Activated naive CD4-positive, alpha-beta T cell treated with anti-CD3 and anti-CD28 coated beads, Interleukin-2, amount 50 U/mL, for 24 hours (primary cell): ENCODE measurements around the gene KIF1A.

Experiments
- H3K27ac Mint-ChIP-seq: one replicate; pipeline ENCODE4 v1.8.0; 2021; ENCODE audit warnings: mild to moderate bottlenecking, mixed read lengths
- H3K27me3 Mint-ChIP-seq: one replicate; pipeline ENCODE4 v1.8.0; 2021; ENCODE audit warnings: mixed read lengths
- H3K36me3 Mint-ChIP-seq: one replicate; pipeline ENCODE4 v1.8.0; 2021; ENCODE audit warnings: mixed read lengths
- H3K4me1 Mint-ChIP-seq: one replicate; pipeline ENCODE4 v1.8.0; 2021; ENCODE audit warnings: mixed read lengths
- H3K4me3 Mint-ChIP-seq: one replicate; pipeline ENCODE4 v1.8.0; 2021; ENCODE audit warnings: mild to moderate bottlenecking, mixed read lengths
- H3K9me3 Mint-ChIP-seq: one replicate; pipeline ENCODE4 v1.8.0; 2021; ENCODE audit warnings: mixed read lengths

The KIF1A gene

DNA sequence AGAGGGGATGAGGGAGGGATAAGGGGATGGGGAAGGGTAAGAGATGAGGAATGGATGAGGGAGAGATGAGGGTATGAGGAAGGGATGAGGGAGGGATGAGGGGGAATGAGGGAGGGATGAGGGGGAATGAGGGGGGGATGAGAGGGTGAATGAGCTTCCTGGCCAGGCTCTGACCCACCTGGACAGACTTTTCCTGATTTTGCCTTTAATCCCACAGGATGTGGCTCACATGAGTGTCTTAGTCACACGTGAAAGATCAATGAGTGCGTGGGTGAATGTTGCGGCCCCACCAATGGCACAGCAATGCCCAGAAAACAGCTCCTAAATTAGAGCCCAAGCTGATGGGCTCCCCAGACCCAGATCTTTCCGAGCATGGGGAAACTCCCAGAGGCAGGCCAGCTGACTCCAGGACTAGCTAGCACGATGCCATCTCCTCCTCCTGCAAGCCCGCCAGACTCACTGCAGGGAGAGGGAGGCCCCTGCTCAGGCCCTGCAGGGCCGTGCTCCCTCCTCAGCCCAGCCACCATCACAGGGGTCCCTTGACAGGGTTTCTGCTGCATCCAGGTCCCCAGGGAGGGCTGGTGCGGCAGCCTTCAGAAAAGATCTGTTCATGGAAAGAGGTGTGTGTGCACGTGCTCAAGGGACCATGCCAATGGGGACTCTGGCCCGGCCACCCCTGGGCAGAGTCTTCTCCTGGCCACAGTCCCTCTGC lies 87.0 kb downstream of the KIF1A start:
- Mint-ChIP-seq H3K4me1 (no peaks in the 10 kb centered on the region), H3K4me3 (no peak overlapping the region), H3K27ac (no peak overlapping the region), H3K27me3 (no peaks in the 10 kb centered on the region), H3K36me3 (no peaks in the 10 kb centered on the region), H3K9me3 (no peaks in the 10 kb centered on the region)

DNA sequence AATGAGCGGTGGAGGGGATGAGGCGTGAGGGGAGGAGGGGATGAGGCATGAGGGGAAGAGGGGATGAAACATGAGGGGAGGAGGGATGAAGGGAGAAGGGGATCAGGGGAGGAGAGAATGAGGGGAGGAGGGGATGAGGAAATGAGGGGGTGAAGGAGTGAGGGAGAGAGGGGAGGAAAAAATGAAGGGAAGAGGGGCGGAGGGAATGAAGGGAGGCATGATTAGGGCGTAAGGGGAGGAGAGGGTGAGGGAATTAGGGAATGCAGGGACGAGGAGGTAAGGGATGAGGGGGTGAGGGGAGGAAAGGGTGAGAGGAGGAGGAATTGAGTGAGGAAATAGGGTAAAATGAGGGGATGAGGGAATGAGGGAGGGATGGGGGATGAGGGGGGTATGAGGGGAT lies 87.8 kb downstream of the KIF1A start:
- no peak overlapping the region for H3K27ac Mint-ChIP-seq
- H3K27me3 Mint-ChIP-seq = no peaks in the 10 kb centered on the region
- no peaks in the 10 kb centered on the region for H3K36me3 Mint-ChIP-seq
- no peak overlapping the region for H3K4me3 Mint-ChIP-seq
- H3K4me1 Mint-ChIP-seq = no peaks in the 10 kb centered on the region
- H3K9me3 Mint-ChIP-seq = no peaks in the 10 kb centered on the region

DNA sequence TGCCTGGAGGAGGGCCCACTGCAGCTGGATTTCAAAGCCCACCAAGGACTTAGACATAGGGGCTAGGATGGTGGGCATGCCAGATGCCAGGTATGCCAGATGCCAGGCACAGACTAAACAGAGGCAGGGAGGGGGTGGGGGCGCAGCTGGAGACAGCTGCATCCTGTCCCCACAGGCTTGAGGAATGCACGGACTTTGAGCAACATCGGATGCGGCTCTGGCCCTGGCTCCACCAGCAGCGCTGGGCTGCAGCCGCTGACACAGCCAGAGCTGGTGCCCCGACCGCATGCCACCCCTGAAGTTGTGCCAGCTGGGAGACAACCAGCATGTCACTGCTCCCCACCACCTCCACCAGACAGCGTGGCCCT lies 88.9 kb downstream of the KIF1A start:
- Mint-ChIP-seq H3K27ac (no peak overlapping the region), H3K4me1 (no peaks in the 10 kb centered on the region), H3K27me3 (no peaks in the 10 kb centered on the region), H3K9me3 (no peaks in the 10 kb centered on the region), H3K36me3 (no peaks in the 10 kb centered on the region), H3K4me3 (no peak overlapping the region)

DNA sequence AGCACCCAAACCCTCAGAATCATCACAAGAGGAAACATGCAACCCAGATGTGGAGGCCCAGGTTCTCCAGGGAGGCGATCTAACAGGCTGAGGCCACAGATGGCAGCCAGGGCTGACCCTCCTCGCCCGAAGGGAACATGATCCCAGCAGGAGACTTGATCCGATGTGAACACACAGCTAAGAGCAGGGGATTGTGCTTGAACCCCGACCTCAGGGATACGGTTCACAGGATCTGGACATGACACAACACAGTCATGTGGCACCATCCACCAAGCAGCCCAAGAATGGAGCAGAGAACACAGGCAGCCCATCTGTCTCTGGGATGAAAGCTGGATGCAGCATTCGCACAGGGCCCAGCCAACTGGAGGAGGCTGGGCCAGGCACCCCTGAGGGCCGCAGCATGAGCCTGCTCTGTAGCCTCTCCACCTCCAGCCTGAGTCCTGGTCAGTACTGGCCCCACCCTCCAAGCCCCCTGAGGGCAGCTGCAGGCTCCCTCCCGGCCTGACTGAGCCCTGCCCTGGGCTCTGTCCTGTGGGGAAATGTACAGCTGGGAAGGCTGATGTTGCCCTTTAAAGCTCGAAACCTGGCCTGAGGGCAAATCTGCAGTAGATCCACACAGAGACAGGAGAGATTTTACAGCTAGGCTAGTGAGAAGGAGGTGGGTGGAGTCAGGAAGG lies 89.4 kb downstream of the KIF1A start:
- Mint-ChIP-seq H3K4me3 (no peak overlapping the region), H3K27ac (no peak overlapping the region), H3K9me3 (no peaks in the 10 kb centered on the region), H3K4me1 (no peaks in the 10 kb centered on the region), H3K27me3 (no peaks in the 10 kb centered on the region), H3K36me3 (no peaks in the 10 kb centered on the region)

DNA sequence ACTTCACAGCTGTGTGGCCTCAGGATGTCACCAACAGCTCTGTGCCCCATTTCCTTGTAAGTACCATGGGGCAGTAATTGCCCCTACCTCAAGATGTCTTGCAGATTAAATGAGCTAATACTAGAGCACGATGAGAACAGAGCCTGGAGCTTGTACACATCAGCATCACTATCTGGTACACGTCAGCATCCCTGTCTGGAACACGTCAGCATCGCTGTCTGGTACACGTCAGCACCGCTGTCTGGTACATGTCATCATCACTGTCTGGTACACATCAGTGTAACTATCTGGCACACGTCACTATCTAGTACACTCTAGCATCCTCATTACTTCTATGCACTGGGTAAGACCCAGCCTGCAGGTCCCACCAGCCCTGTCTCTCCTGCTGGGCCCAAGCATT lies 91.2 kb downstream of the KIF1A start:
- Mint-ChIP-seq H3K4me1 (no peaks in the 10 kb centered on the region), H3K4me3 (no peak overlapping the region), H3K27ac (no peak overlapping the region), H3K27me3 (no peaks in the 10 kb centered on the region), H3K9me3 (no peaks in the 10 kb centered on the region), H3K36me3 (no peaks in the 10 kb centered on the region)

DNA sequence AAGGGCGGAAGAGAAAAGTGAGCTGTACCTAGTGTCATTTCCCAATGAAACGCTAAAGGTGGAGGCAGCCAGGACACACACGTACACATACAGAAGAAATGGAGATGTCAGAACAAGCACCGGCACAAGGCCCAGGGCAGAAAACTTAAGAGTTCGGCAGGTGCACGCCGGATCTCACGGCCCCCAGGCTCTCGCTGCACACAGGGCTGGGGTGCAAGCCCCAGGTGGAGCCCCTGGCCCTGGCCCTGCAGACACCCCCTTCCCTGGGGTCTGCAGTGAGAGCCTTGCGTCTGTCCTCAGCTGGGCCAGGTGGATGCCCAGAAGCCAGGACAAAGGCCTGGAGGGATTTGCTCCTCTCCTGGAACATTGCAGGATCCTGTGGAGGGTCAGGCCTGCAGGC lies 91.7 kb downstream of the KIF1A start:
- Mint-ChIP-seq H3K9me3 (no peaks in the 10 kb centered on the region), H3K36me3 (no peaks in the 10 kb centered on the region), H3K4me1 (no peaks in the 10 kb centered on the region), H3K4me3 (no peak overlapping the region), H3K27me3 (no peaks in the 10 kb centered on the region), H3K27ac (no peak overlapping the region)

DNA sequence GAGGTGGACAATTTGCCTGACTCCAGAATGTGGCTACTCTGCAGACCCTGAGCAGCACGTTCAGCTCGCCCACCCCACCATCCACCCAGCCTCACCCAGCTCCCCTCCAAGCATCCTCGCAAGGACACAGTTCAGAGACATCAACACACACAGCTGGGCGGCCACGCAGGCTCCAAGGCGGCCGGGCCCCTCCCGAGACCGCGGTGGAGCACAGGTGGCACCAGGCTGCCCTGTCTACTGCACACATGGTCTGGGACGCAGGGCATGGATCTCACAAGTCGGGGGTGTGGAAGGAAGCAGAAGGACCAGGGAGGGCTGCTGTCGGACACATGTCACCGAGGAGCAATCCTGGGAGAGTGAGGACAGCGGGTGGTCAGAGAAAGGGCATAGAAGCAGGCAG lies 92.1 kb downstream of the KIF1A start:
- no peak overlapping the region for H3K4me3 Mint-ChIP-seq
- H3K27ac Mint-ChIP-seq = no peak overlapping the region
- H3K9me3 Mint-ChIP-seq = no peaks in the 10 kb centered on the region
- no peaks in the 10 kb centered on the region for H3K4me1 Mint-ChIP-seq
- H3K27me3 Mint-ChIP-seq = no peaks in the 10 kb centered on the region
- no peaks in the 10 kb centered on the region for H3K36me3 Mint-ChIP-seq

DNA sequence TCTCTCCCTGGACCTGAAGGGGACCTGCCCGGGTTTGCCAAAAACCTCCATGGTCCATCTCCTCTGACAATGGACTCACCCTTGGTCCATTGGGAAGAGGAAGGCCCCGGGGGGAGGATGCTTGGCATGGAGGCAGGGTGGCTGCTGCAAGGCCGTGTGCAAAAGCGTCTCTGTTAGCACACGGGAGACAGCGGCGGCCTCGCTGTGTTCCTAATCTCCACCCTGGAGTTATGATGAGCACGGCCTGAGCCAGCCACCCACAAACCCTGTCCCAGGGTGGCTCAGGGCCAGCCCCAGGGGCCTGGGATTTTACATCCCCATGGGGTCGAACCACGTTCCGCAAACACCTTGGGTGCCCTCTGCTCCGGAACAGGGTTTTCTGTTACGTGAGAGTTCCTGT lies 92.6 kb downstream of the KIF1A start:
- no peaks in the 10 kb centered on the region for H3K36me3 Mint-ChIP-seq

DNA sequence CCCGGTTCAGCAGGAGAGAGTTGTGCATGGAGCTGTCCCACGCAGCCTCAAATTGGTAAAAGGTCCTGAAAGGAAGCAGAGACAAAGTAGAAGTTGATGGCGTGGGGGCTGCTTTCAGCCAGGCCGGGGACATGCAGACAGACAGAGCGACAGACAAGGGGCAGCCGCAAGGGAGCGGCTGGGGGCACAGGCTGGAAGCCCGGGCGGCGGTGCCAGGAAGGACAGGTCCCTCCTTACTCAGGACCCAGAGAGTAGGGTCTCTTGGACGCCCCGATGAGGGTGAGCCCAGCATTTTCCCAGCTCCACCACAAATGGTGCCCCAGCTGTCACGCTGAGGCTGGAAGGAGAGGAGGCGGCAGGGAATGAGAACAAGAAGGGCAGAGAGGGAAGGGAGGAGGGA lies 93.1 kb downstream of the KIF1A start:
- Mint-ChIP-seq H3K27me3 (no peaks in the 10 kb centered on the region), H3K4me3 (no peak overlapping the region), H3K27ac (no peak overlapping the region), H3K9me3 (no peaks in the 10 kb centered on the region), H3K36me3 (no peaks in the 10 kb centered on the region), H3K4me1 (no peaks in the 10 kb centered on the region)

More for the DNA sequence above, 92.6 kb downstream of the KIF1A start:
- Mint-ChIP-seq H3K9me3 (no peaks in the 10 kb centered on the region), H3K4me3 (no peak overlapping the region), H3K27ac (no peak overlapping the region), H3K4me1 (no peaks in the 10 kb centered on the region), H3K27me3 (no peaks in the 10 kb centered on the region)

DNA sequence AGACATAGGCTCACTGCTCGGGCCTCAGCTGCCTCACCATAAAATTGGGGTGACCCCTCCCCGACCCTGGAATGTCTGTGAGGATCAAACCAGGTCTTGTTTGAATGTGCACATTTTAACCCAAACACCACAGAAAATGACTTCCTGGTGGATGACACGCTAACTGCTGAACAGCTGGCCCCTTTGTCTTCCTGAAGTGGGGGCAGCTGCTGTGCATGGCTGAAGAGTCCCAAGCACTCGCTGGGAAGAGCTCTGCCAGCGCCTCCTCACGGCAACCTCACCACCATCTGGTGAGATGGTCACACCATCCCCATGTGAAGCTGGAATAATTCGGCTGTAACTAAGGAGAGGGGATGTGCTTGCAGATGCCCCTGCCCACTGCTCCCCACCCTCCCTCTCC lies 94.3 kb downstream of the KIF1A start:
- H3K27me3 Mint-ChIP-seq = no peaks in the 10 kb centered on the region
- no peak overlapping the region for H3K27ac Mint-ChIP-seq
- H3K4me1 Mint-ChIP-seq = no peaks in the 10 kb centered on the region
- H3K36me3 Mint-ChIP-seq = no peaks in the 10 kb centered on the region
- no peak overlapping the region for H3K4me3 Mint-ChIP-seq
- no peaks in the 10 kb centered on the region for H3K9me3 Mint-ChIP-seq

DNA sequence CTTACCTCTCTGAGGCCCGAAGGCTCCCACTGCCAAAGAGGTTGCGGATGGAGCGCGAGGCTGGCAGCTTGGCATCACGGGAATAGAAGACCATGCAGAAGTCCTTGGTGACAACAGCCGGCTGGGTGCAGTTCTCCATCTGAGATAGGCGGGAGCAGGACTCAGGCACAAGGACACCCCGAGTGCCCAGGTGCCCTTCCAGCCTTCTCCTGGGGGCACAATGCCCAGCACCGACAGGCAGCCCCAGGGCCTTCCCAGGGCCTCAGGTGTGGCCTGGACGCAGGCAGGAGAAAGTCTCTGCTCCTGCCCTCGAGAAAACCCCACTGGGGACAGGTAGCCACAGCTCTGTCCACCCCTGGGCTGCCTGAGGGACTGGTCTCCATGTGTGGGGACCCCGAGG lies 94.8 kb downstream of the KIF1A start:
- Mint-ChIP-seq H3K4me1 (no peaks in the 10 kb centered on the region), H3K27ac (no peak overlapping the region), H3K4me3 (no peak overlapping the region), H3K27me3 (no peaks in the 10 kb centered on the region), H3K36me3 (no peaks in the 10 kb centered on the region), H3K9me3 (no peaks in the 10 kb centered on the region)

DNA sequence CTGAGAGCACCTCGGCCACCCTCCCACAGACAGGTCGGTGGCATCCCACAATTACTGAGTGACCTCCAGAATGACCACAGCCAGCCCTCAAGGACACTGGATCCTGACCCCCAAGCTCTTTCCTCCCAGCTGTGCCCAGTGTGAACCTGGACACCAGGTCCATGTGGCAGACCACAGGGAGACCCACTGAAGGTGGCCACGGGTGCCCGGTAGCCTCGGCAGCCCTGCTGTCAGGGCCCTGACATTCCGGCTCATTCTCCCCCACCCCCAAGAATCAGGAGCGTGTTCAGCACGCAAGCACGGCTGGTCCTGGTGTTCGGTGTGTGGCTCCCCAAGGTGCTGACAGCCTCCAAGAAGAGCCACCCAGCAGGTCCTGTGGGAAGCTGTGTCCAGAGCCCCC lies 95.6 kb downstream of the KIF1A start:
- H3K4me3 Mint-ChIP-seq = no peak overlapping the region
- H3K9me3 Mint-ChIP-seq = no peaks in the 10 kb centered on the region
- H3K4me1 Mint-ChIP-seq = no peaks in the 10 kb centered on the region
- no peaks in the 10 kb centered on the region for H3K27me3 Mint-ChIP-seq
- H3K27ac Mint-ChIP-seq = no peak overlapping the region
- no peaks in the 10 kb centered on the region for H3K36me3 Mint-ChIP-seq

DNA sequence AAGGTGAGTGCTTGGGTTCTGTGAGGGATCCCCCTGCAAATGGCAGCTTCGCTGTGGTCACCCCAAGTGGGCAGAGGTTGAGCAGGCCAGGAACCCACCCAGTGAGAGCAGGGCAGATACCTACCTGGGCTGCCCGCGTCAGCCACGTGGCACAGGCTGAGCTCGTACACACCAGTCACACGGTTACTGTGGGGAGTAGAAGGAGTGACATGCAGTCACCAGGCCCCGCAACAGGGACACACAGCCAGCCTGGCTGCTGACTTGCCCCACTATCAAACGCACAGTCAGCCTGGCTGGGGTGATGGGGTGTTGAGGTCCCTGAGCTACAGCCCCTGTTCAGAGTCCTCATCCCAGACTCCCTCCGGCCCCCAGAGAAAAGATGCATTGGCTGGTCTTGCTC lies 96.2 kb downstream of the KIF1A start:
- Mint-ChIP-seq H3K27ac (peak overlapping the region; percentile 70), H3K4me1 (no peaks in the 10 kb centered on the region), H3K27me3 (no peaks in the 10 kb centered on the region), H3K4me3 (no peak overlapping the region), H3K36me3 (no peaks in the 10 kb centered on the region), H3K9me3 (no peaks in the 10 kb centered on the region)

DNA sequence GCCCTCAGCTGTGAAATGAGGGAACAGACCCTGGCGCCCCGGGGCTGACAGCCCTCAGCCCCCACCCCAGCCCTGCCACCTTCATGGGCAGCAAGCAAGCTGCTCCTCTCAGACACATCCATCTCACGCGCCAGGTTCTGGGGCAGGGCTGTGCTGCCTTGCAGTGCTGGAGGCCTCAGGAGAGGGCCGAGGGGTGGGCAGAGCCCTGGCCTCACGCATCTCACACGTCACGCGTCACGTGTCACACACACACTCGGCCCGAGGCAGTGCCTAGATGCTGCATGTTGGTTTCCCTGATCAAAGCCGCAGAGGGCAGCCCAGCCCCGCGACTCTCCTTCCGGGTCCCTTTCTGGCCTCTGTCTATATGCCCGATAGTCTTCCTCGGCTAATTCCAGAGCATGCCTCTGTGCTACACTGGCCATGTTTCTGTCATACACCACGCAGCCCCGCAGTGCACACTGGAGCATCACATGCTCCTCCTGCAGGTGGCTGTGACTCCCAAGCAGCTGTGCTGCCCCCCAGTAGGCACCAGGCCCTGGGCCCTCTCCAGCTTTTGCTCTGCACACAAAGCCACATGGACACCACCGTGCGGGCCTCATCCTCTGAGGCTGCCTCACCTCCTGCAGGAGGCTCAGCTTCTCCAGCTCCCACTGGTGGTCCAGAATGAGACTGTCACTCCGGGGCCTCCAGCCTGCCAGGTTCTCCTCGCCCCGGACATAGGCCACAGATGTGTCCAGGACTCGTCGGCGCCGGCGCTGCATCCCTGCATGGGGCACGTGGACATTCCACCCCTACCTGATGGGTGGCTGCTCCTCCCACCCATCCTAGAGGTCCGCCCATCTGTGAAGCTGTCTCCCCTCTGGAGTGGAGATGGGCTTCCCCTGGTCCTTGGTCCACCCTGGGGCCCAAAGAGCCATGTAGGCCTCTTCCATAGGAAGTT lies 97.0 kb downstream of the KIF1A start:
- H3K27ac Mint-ChIP-seq = no peak overlapping the region
- no peaks in the 10 kb centered on the region for H3K36me3 Mint-ChIP-seq
- no peaks in the 10 kb centered on the region for H3K9me3 Mint-ChIP-seq
- no peak overlapping the region for H3K4me3 Mint-ChIP-seq
- H3K4me1 Mint-ChIP-seq = no peaks in the 10 kb centered on the region
- no peaks in the 10 kb centered on the region for H3K27me3 Mint-ChIP-seq

DNA sequence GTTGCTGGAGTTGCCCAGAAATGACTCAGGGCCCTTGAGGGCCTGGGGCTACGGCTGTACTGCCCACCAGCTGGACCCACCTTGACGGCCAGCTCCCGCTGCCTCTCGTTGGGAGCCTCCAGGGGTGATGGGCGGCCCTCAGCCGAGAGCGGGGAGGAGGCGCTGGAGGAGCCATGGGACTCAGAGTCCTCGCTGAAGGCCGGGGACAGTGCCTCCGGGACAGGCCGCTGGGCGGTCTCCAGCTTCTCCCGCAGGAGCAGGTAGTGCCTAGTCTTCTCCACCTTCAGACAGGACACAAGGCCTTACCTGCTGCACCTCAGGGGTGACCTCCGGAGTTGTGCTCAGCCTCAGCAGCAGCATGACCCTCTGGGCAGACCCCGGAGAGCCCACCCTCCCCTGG lies 97.6 kb downstream of the KIF1A start:
- H3K9me3 Mint-ChIP-seq = no peaks in the 10 kb centered on the region
- H3K4me1 Mint-ChIP-seq = no peaks in the 10 kb centered on the region
- no peaks in the 10 kb centered on the region for H3K27me3 Mint-ChIP-seq
- H3K4me3 Mint-ChIP-seq = no peak overlapping the region
- no peaks in the 10 kb centered on the region for H3K36me3 Mint-ChIP-seq
- H3K27ac Mint-ChIP-seq = no peak overlapping the region

DNA sequence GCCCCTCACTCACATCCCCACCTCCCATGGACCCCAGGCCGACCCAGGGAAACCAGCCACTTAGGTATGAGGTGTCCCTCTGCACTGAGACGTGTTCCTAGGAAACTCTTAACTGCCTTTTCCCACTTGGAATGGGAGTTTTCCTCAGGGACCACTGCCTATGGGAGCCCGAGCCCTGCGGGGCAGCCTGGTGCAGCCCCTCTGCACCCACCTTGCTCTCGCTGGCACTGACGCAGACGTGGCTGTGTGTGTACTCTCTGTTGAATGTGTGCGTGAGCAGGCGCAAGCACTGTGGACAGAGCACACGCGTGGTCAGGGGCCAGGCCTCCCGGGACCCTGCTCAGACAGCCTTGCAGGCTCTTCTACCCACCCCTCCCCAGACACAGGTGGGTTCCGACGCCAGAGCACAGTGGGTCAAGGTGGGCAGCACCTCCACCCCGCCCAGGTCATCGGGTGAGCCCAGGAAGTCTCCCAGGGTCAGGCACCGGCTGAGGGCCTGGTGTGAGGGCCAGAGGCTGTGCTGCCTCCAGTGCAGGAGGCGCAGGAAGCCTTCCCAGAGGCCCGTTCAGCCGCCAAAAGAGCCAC lies 98.3 kb downstream of the KIF1A start:
- Mint-ChIP-seq H3K27ac (no peak overlapping the region), H3K27me3 (no peaks in the 10 kb centered on the region), H3K4me1 (no peaks in the 10 kb centered on the region), H3K4me3 (no peak overlapping the region), H3K9me3 (no peaks in the 10 kb centered on the region), H3K36me3 (no peaks in the 10 kb centered on the region)
